Vagina (tissue), 2 donors: ENCODE measurements around the gene SNED1.

Experiments used
- POLR2A ChIP-seq, 2 donors: fragments of 450-650 bp; IDR thresholded peaks; one replicate each; pipeline ENCODE4 v1.6.1; 2017; ENCODE audit warnings: antibody characterized with exemption in 2 of 2, mild to moderate bottlenecking in 2 of 2, moderate library complexity in 2 of 2
- POLR2AphosphoS5 ChIP-seq, 2 donors: sonication (generic); formaldehyde crosslinking; IDR thresholded peaks; one replicate each; pipeline ENCODE4 v1.9.0; 2017; ENCODE audit warnings: antibody characterized with exemption in 2 of 2, mild to moderate bottlenecking in 2 of 2, low read depth in 1 of 2; ENCODE audit not compliant: insufficient read depth in 1 of 2
- TF ChIP-seq, protein P1 (sequence below), 3 experiments: fragments of 450-650 bp in 2 of 3; fragments of 200-600 bp in 1 of 3; sonication (generic) in 1 of 3; IDR thresholded peaks; one replicate each; pipeline ENCODE4 v1.5.1; 2017 to 2019; ENCODE audit warnings: antibody characterized with exemption in 3 of 3, mild to moderate bottlenecking in 2 of 3, moderate library complexity in 2 of 3

DNA sequence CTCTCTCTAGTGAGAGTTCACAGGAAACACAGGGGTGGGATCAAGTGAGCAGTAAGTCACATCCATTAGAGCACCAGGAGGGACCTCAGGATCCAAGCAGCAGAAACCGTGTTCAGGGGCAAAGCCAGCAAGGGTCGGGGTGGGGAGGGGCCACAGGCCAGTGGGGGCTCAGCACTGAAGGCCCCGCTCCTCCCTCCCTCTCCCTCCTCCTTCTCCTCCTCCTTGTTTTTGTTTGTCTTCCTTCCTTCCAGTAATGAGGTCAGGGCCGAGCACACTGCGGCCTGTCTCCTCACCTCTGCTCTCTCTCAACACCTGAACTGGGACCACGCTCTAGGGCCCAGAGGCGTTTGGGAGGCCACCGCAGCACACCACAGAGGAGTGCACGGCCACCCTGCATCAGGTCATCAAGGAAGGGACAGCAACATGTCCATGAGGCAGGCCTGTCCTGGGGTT, 82.8 kb downstream of the SNED1 start:
- TF ChIP-seq, protein P1, sequence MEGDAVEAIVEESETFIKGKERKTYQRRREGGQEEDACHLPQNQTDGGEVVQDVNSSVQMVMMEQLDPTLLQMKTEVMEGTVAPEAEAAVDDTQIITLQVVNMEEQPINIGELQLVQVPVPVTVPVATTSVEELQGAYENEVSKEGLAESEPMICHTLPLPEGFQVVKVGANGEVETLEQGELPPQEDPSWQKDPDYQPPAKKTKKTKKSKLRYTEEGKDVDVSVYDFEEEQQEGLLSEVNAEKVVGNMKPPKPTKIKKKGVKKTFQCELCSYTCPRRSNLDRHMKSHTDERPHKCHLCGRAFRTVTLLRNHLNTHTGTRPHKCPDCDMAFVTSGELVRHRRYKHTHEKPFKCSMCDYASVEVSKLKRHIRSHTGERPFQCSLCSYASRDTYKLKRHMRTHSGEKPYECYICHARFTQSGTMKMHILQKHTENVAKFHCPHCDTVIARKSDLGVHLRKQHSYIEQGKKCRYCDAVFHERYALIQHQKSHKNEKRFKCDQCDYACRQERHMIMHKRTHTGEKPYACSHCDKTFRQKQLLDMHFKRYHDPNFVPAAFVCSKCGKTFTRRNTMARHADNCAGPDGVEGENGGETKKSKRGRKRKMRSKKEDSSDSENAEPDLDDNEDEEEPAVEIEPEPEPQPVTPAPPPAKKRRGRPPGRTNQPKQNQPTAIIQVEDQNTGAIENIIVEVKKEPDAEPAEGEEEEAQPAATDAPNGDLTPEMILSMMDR (IDR thresholded peaks at IDR 0.05): no peak
- TF ChIP-seq POLR2AphosphoS5 (IDR thresholded peaks at IDR 0.05; ENCODE audit: insufficient read depth in 1 of 2, low read depth in 1 of 2) (no peak), POLR2A (IDR thresholded peaks at IDR 0.05) (no peak)
